Activated CD8-positive, alpha-beta memory T cell treated with anti-CD3 and anti-CD28 coated beads, Interleukin-2, amount 10 ng/mL, durations not matched to agents 7 days and 5 days (primary cell): Measurements from ENCODE around the gene DNAJB8. TPM values are rescaled to one million over a fixed set of nuclear protein-coding genes. Genes with fewer than 3 reads are reported as not detected.

Experiments used
- ATAC-seq: fragments of 150-1000 bp; cut with Tn5 transposase; one replicate; pipeline ENCODE4 v1.10.0; 2021; ENCODE audit warnings: moderate library complexity
- CTCF ChIA-PET: fragments of 350-600 bp; sonication (Branson Sonifier 250); formaldehyde crosslinking; loops from one replicate; lab custom pipeline; 2021; ENCODE audit warnings: antibody characterized with exemption; lab: Charles Lee
- DNase-seq: peaks from one replicate; pipeline ENCODE4 v3.0.0-alpha.2; 2020
- H3K27ac Mint-ChIP-seq: one replicate; pipeline ENCODE4 v1.8.0; 2021; ENCODE audit warnings: mild to moderate bottlenecking, mixed read lengths
- H3K27me3 Mint-ChIP-seq: one replicate; pipeline ENCODE4 v1.8.0; 2021; ENCODE audit warnings: mixed read lengths
- H3K36me3 Mint-ChIP-seq: one replicate; pipeline ENCODE4 v1.8.0; 2021; ENCODE audit warnings: mild to moderate bottlenecking, mixed read lengths
- H3K4me1 Mint-ChIP-seq: one replicate; pipeline ENCODE4 v1.8.0; 2021; ENCODE audit warnings: mixed read lengths
- H3K4me3 Mint-ChIP-seq: one replicate; pipeline ENCODE4 v1.8.0; 2021; ENCODE audit warnings: mild to moderate bottlenecking, moderate library complexity, mixed read lengths
- H3K9me3 Mint-ChIP-seq: one replicate; pipeline ENCODE4 v1.8.0; 2022; ENCODE audit warnings: low read depth, mixed read lengths
- total RNA-seq, 2 experiments: library from RNA; stranded (reverse); gene quantifications; one replicate each; pipeline ENCODE4 v1.2.3, GENCODE V29; 2021

The DNAJB8 gene
- total RNA-seq, 2 experiments from 2014 or later, result not detected

GRCh38 chr3:128436214-128436613 is 30.5 kb downstream of the DNAJB8 start:
- DNase-seq (no peak), ATAC-seq (no peak)
- no peak overlapping the region for H3K27ac Mint-ChIP-seq
- H3K9me3 Mint-ChIP-seq, result no peaks in the 10 kb centered on the region
- no peaks in the 10 kb centered on the region for H3K4me1 Mint-ChIP-seq
- CTCF ChIA-PET, result interaction anchor here (1.3 kb wide), 1 partner anchor 61 kb away, joined by 3 read pairs; no protein-coding TSS in a partner anchor
- no peak overlapping the region for H3K4me3 Mint-ChIP-seq
- no peaks in the 10 kb centered on the region for H3K36me3 Mint-ChIP-seq
- peaks cover 45% of the 10 kb centered on the region for H3K27me3 Mint-ChIP-seq

GRCh38 chr3:128435561-128435960 is 31.1 kb downstream of the DNAJB8 start:
- Mint-ChIP-seq H3K27ac (no peak overlapping the region), H3K27me3 (peaks cover 50% of the 10 kb centered on the region), H3K9me3 (no peaks in the 10 kb centered on the region), H3K4me3 (no peak overlapping the region), H3K36me3 (no peaks in the 10 kb centered on the region), H3K4me1 (no peaks in the 10 kb centered on the region)
- no peak for ATAC-seq
- no peak for DNase-seq
- CTCF ChIA-PET, result interaction anchor here (1.3 kb wide), 1 partner anchor 62 kb away, joined by 3 read pairs; no protein-coding TSS in a partner anchor

GRCh38 chr3:128435058-128435457 is 31.6 kb downstream of the DNAJB8 start:
- H3K4me3 Mint-ChIP-seq, result no peak overlapping the region
- CTCF ChIA-PET, result interaction anchor here (1.4 kb wide), 1 partner anchor 9 kb away, joined by 4 read pairs; no protein-coding TSS in a partner anchor
- H3K36me3 Mint-ChIP-seq, result no peaks in the 10 kb centered on the region
- H3K4me1 Mint-ChIP-seq, result no peaks in the 10 kb centered on the region
- no peak overlapping the region for H3K27ac Mint-ChIP-seq
- no peaks in the 10 kb centered on the region for H3K9me3 Mint-ChIP-seq
- no peak for ATAC-seq
- peaks cover 52% of the 10 kb centered on the region for H3K27me3 Mint-ChIP-seq
- DNase-seq, result no peak

DNA sequence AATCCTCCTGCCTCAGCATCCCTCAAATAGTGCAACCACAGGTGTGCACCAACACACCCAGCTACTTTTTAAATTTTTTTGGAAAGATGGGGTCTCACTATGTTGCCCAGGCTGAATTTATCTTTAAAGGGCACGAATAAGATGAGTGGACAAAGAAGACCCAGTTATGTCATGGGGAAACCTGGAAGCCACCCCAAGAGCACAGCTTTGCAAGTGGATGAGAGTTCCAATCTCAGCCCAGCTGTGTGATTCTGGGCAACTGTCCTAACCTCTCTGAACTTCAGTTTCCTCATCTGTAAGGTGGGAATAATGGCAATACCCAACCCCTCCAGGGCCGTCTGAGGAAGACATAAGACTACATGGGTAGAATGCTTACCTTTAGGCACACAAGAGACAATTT is 32.2 kb downstream of the DNAJB8 start:
- H3K4me3 Mint-ChIP-seq, result no peak overlapping the region
- CTCF ChIA-PET, result interaction anchor here (1.4 kb wide), 1 partner anchor 9 kb away, joined by 4 read pairs; no protein-coding TSS in a partner anchor

GRCh38 chr3:128433837-128434165 is 32.9 kb downstream of the DNAJB8 start:
- H3K27me3 Mint-ChIP-seq, result peaks cover 49% of the 10 kb centered on the region

More for the DNA sequence above, 32.2 kb downstream of the DNAJB8 start:
- ATAC-seq (no peak), DNase-seq (no peak)
- Mint-ChIP-seq H3K4me1 (no peaks in the 10 kb centered on the region), H3K27ac (no peak overlapping the region), H3K36me3 (no peaks in the 10 kb centered on the region), H3K9me3 (no peaks in the 10 kb centered on the region), H3K27me3 (peaks cover 49% of the 10 kb centered on the region)

DNA sequence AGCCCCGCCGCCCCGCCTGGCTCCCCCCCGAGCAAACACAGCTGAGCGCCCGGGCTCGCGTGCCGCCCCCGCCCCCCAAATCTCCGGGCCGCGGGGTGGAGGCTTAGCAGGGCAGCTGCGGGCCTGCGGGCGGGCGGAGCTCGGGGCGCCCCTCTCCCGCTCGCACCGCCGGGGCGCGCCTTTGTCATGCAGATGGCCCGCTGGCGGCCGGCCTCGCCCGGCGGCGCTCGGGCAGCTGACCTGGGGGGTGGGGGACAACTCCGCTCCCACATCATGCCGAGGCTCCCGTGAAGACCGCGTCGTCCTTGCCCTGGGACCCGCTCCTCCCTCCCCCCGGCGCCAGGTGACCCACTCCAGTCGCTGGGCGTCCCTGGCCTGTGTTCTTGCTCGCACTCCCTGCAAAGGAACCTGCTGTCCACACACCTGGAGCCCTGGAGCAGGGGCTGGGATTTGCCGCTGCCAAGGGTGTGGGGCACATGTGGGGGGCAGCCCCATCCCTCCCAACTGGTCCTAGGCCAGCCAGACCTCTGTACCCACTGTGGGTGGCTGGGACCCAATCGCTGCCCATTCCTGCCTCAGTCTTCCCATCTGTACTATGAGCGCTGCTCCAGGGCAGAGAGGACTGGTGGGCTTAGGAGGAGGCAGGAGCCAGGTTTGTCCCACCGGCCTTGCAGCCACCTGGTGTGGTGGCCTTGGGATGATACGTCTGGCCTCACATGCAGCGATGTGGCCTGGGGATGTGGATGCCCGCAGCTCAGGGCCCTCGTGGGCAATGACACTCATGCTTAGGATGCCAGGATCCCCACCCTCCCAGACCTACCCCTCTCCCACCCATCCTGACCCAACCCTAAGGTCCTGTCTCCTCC is 33.5 kb downstream of the DNAJB8 start:
- CTCF ChIA-PET, result no interaction called here
- Mint-ChIP-seq H3K4me1 (no peaks in the 10 kb centered on the region), H3K36me3 (no peaks in the 10 kb centered on the region), H3K9me3 (no peaks in the 10 kb centered on the region), H3K4me3 (no peak overlapping the region), H3K27me3 (peaks cover 49% of the 10 kb centered on the region), H3K27ac (no peak overlapping the region)
- ATAC-seq, result no peak
- no peak for DNase-seq

More at GRCh38 chr3:128433837-128434165, 32.9 kb downstream of the DNAJB8 start:
- DNase-seq (no peak), ATAC-seq (no peak)
- no peaks in the 10 kb centered on the region for H3K9me3 Mint-ChIP-seq
- H3K4me3 Mint-ChIP-seq, result no peak overlapping the region
- H3K4me1 Mint-ChIP-seq, result no peaks in the 10 kb centered on the region
- H3K27ac Mint-ChIP-seq, result no peak overlapping the region
- CTCF ChIA-PET, result interaction anchor here (1.4 kb wide), 1 partner anchor 8 kb away, joined by 4 read pairs; no protein-coding TSS in a partner anchor
- no peaks in the 10 kb centered on the region for H3K36me3 Mint-ChIP-seq

DNA sequence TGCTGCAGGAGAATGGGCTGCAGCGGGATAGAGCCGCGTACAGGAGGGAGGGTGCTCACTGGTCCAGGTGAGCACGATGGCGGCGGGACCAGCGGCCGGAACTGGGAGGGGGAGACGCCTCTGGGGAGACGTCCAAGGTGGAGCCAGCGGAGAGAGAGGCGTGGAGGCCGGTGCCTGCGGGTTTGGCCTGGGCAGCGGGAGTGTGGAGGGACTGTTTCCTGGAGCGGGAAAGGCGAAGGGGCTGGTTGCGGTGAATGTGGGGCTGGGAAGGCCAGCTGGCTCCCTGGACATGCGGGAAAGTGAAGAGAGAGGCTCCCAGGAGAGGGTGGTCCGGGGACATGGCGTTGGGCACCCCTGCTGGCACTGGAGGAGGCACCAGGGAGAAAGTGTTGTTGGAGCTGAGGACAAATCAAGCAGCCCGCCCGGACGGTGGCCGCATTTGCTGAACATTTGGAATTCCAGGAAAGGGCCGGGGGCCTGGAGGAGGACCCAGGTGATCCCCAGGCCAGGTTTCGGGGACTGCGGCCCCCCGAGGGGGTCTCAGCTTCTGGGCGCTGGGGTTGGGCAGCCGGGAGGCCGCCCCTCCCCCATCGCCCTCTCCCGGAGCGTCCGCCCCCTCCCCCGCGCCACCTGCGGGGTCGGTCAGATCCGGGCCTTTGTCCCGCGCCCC is 34.3 kb downstream of the DNAJB8 start:
- CTCF ChIA-PET, result no interaction called here
- ATAC-seq, result no peak
- no peak overlapping the region for H3K27ac Mint-ChIP-seq

GRCh38 chr3:128431803-128432300 is 34.8 kb downstream of the DNAJB8 start:
- Mint-ChIP-seq H3K4me3 (no peak overlapping the region), H3K36me3 (no peaks in the 10 kb centered on the region), H3K9me3 (no peaks in the 10 kb centered on the region), H3K27ac (no peak overlapping the region), H3K4me1 (peaks cover 2% of the 10 kb centered on the region), H3K27me3 (peaks cover 49% of the 10 kb centered on the region)
- ATAC-seq, result no peak
- DNase-seq, result no peak
- CTCF ChIA-PET, result no interaction called here

More for the DNA sequence above, 34.3 kb downstream of the DNAJB8 start:
- no peaks in the 10 kb centered on the region for H3K4me1 Mint-ChIP-seq
- H3K36me3 Mint-ChIP-seq, result no peaks in the 10 kb centered on the region
- no peak for DNase-seq
- no peak overlapping the region for H3K4me3 Mint-ChIP-seq
- H3K9me3 Mint-ChIP-seq, result no peaks in the 10 kb centered on the region
- peaks cover 49% of the 10 kb centered on the region for H3K27me3 Mint-ChIP-seq

GRCh38 chr3:128430731-128431130 is 36.0 kb downstream of the DNAJB8 start:
- H3K9me3 Mint-ChIP-seq, result no peaks in the 10 kb centered on the region
- peaks cover 41% of the 10 kb centered on the region for H3K27me3 Mint-ChIP-seq
- H3K27ac Mint-ChIP-seq, result no peak overlapping the region
- CTCF ChIA-PET, result interaction anchor here (1.1 kb wide), 1 partner anchor 187 kb away, joined by 4 read pairs; no protein-coding TSS in a partner anchor
- H3K4me3 Mint-ChIP-seq, result no peak overlapping the region
- peaks cover 2% of the 10 kb centered on the region for H3K4me1 Mint-ChIP-seq
- DNase-seq, result no peak
- H3K36me3 Mint-ChIP-seq, result no peaks in the 10 kb centered on the region
- no peak for ATAC-seq

- no peak overlapping the region for H3K4me3 Mint-ChIP-seq
- no peak for ATAC-seq
- H3K4me1 Mint-ChIP-seq, result peaks cover 2% of the 10 kb centered on the region
- no peaks in the 10 kb centered on the region for H3K36me3 Mint-ChIP-seq
- CTCF ChIA-PET, result interaction anchor here (1.1 kb wide), 1 partner anchor 187 kb away, joined by 4 read pairs; no protein-coding TSS in a partner anchor
- no peaks in the 10 kb centered on the region for H3K9me3 Mint-ChIP-seq
- no peak overlapping the region for H3K27ac Mint-ChIP-seq
- no peak for DNase-seq
- peaks cover 41% of the 10 kb centered on the region for H3K27me3 Mint-ChIP-seq
Measured at GRCh38 chr3:128430301-128430700, 36.4 kb downstream of the DNAJB8 start.

DNA sequence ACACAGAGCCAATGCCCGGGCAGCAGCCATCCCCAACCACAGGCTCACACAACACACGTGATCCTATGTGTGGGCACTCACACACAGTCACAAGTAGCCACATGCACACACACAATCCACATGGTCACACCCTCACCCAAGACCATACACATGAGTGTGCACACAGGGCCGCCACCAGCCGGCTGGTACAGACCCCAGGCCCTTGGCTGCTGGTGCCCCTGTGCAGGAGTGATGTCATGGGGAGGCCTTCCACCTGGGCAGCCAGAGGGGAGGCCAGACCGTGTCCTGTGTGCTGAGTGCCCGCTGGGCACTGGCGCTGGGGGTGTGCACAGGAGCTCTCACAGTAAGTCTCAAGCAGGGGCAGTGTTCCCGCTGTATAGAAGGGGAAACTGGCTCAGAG is 36.9 kb downstream of the DNAJB8 start:
- CTCF ChIA-PET, result no interaction called here
- Mint-ChIP-seq H3K9me3 (no peaks in the 10 kb centered on the region), H3K27ac (no peak overlapping the region), H3K27me3 (peaks cover 39% of the 10 kb centered on the region), H3K4me1 (peaks cover 2% of the 10 kb centered on the region), H3K36me3 (no peaks in the 10 kb centered on the region), H3K4me3 (no peak overlapping the region)
- no peak for ATAC-seq
- DNase-seq, result no peak

DNA sequence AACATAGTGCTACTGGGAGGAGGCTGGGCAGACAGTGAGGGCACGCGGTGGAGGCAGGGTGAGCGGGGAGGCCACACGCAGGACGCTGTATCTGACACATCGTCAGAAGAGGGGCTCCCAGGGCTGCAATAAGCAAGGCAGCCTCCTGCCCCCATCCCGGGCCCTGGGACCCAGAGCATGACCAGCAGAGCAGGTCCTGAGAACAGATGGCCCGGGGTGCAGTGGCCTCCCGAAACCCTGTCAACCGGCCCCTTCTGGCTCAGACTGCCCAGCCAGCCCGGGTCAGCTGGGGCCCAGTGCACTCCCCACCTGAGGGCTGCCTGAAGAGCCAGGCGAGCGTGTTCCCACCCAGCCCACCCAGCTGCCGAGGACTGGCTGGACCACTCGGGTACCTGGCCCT is 37.4 kb downstream of the DNAJB8 start:
- DNase-seq (no peak), ATAC-seq (no peak)
- CTCF ChIA-PET, result interaction anchor here (1.3 kb wide), 1 partner anchor 68 kb away, joined by 3 read pairs; no protein-coding TSS in a partner anchor
- Mint-ChIP-seq H3K27ac (no peak overlapping the region), H3K9me3 (no peaks in the 10 kb centered on the region), H3K36me3 (no peaks in the 10 kb centered on the region), H3K27me3 (peaks cover 34% of the 10 kb centered on the region), H3K4me1 (peaks cover 2% of the 10 kb centered on the region), H3K4me3 (no peak overlapping the region)
